OCI-M2 (cell line): ENCODE measurements around the gene TCEA3.

ENCODE experiments used
- DNase-seq: peaks from one replicate; lab custom pipeline; 2025; ENCODE audit not compliant: unreplicated experiment; lab: John Stamatoyannopoulos, UW

The TCEA3 gene

DNA sequence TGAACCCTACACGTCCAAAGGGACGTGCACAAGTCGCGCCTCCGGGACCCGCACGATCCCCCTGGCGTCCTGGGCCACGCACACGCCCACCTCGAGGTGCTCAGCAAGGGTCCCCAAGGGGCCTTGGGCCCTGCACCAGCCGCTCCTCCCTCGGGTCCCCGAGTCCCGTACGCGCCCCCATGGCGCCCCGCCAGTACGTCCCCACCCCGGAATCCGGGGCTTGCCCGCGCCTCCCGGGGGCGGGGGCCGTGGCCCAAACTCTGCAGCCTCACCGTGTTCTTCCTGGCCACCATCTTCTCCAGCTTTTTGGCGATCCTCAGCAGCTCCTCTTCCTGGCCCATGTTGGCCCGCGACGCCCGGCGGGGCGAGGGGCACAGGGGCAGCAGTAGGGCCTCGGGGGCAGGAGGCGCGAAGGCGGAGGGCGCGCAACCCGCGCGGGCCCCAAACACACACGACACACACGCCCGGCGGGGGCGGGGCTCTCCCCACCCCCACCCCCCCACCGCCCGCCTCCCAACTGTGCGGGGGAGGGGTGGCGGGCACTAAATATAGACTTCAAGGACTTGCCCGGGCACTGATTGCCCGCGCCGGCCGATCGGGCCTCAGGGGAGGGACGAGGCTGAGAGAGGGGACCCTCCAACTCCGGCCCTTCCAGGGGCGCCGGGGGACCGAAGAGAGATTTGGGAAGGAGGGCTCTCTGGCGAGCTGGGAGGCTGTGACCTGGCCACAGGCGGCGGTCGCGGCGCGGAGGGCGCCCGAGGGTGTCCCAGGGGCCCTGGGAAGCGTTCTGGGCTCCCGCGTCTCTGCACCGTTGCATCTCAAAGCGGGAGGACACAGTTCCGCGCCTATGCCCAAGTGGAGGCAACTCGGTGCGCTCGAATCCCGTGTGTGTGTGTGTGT, at the start of gene TCEA3:
TSS of gene TCEA3 (minus strand) at position 456 of the 900 bp plus-strand sequence. CDS start at position 341, 115 bp downstream.
- DNase-seq: no peak

DNA sequence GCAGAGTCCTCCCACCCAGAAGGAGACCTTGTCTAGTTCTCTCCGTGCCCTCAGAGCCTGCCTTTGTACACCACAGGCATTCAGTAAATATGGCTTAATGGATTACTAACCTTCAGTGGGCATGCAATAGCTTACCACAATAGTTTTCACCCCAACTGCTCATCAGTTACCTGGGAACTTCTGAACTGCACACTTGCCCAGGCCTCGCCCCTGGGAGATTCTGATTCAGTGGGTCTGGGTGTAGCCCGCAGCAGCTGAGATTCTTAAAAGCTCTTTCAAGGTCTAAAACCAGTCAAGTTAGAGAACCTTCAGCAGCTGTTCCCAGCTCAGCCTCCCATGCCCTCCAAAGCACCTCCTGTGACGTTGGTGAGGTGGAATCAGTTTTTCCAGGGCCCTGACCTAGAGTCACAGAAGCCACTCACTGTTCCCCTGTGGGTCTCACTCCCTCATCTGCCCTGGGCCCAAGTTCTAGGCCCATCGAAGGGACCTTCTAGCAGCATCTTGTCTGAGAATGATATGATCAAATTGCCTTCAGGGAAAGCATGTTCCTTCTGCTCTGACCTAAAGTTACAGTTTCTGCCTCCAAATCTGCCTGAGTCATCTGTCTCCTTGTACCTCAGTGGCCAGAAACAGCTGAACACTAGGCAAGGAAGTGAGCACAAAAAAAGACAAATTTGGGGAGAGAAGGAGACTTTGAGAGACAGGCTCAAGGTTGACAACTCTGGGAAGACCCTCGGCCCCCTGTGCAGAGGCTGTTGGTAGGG, 48.7 kb upstream of the TCEA3 start:
- DNase-seq: no peak

DNA sequence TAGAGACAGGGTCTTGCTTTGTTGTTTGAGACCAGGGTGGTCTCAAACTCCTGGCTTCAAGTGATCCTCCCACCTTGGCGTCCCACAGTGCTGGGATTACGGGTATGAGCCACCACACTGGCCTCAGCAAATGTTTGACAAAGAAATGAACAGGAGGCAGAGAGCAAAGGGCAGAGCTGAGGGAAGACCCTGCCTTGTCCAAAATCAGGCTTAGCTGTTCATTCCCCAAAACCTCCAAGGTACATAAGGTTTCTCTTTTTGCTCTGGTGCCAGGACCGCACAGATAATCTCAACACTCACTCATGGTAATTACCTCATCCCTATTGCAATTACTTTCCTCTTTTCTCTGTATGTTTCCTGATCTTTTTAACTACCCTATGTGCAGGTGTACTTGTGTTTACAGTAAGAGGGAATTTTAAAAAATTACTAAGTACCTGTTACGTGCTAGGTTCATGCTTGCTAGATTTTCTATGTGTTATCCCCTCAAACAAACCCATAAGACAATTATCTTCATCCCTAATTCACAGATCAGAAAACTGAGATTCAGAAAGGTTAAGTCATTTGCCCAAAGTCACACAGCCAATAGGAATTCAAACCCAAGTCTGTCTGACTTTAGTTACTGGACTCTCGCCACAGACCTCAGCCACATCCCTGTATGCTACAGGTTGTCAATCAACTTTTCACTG, 47.9 kb upstream of the TCEA3 start:
- no peak for DNase-seq

DNA sequence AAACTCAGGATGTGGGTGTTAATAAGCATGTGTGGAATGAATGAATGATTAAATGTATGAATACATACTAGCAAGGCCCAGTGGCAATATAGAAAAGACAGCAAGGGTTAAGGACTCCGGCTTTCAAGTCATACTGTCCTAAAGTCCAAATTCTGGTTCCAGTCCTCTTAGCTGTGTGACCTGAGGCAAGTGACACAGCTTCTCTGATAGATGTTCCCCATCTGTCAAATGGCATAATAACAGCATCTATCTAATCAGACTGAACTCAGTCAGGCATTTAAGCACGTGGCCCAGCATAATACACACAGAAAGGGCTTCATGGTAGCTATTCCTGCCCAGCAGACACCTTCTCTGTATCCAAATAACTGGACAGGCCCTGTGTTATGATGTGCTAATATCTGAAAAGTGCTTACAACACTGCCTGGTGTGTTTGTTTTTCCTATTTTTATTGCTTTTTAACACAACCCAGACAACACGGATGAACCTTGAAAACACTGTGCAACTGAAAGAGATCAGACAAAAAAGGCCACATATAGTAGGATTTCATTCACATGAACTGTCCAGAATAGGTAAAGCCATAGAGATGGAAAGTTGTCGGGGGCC, 47.0 kb upstream of the TCEA3 start:
- DNase-seq: no peak

DNA sequence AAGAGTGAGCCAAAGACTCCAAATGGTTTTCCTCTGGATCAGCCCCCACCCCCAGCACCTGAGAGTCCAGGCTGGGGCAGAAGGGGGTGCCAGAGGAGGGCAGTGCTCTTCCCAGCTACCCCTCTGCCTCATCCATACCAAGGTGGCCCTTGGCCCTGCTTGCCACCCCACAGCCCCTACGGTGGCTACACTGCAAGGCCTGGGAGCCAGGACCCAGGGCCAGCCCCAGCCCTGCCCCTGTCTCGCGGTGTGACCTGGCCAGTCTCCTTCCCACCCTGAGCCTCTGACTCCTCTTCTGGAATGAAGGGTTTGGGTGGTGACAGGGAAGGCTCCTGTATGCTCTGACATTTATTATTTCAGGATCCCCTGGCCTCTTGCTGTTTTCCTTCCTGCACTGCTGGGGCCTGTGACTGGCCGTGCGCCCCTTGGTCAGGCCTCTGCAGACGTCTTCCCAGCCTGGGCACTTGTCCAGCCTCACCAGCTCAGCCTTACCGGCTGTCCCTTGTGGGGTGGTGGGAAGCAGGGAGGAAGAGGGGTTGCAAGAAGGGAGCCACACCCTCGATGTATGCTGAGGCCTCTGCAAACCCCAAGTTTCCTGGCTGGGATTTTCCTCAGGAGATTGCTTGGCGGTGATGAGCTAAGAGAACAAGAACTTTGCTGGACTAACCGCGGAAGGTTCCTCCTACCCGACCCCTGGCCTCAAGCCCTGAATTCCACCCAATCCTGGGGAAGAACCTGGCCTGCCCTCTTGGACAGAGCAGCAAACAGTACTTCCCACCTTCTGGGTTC, 45.9 kb upstream of the TCEA3 start:
- no peak for DNase-seq

DNA sequence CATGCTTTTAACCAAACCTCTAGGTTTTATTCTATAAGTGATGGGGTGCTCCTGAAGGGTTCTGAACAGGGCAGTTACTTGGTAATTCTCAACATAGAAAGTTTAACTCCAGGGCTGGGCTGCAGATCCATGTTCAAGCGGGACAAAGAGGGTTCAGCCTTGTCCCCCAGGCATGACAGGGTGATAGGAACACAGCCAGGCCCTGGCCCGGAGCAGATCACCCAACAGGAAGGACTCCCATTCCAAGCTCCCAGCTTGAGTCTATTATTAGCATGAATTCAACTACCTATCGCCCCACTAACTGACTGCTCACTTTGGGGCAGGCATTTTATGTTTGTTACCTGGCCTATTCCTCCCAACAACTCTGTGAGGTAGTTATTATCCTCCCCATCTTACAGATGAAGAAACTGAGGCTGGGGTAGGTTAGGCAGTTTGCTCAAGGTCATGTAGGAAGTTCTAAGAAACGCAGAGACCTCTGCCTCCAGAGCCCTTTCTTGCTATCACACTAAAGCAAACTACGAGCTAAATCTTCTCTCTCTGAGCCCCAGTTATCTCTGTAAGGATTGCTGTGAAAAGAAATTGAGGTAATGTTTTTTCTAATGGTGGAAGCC, 44.9 kb upstream of the TCEA3 start:
- DNase-seq: no peak

DNA sequence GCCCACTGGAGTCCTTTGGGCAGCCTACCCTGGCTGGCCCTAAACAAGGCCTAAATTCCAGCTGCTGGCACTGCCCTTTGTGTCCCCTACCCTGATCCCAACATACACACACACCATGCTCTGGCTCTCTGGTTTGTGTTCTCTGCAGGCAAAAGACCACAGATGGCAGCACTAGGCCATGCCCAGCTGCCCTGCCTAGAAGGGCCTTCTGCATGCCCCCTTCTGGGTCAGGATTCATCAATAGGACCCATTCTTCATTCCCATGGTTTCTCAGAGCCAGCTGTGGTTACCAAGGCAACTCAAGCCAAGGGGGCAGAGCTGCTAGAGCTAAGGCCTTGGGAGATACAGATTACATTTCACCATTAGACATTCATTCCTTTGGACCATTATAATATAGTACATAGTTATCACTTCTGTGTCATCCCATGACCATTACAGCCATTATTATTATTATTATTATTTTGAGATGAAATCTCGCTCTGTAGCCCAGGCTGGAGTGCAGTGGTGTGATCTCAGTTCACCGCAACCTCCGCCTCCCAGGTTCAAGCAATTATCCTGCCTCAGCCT, 42.0 kb upstream of the TCEA3 start:
- DNase-seq: no peak

DNA sequence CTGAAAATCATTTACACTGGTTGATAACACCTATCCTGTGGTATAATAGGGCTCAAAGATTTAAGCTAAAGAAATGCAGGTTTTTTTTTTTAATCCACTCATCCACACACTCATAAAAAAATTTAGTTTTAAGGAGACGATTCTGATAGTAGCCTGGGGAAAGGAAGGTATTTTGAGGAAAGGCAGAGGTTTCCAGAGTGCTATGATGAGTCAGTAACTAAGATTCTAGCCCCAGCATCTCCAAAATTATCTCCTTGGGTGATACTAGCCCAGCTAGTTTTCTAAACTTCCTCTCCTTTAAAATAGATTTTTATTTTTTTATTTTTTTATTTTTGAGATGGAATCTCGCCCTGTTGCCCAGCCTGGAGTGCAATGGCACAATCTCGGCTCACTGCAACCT, 38.7 kb upstream of the TCEA3 start:
- DNase-seq: no peak

DNA sequence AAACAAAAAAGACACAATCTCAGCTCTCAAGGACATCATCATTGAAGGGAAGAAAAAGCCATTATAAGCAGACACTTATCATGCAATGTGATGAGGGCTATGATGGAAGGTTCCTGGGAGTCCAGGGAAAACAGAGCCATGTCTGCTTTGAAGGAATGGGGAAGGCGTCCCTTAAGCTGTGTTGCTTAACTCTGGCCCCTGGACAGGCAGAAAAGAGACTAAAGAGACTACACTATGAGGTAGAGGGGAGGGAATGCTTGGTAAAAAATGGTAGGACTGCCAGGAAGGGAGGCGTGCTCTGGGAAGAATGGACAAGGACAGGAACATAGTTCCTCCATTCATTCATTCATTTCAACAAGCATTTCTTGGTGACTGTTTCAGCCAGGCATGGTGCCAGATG, 38.2 kb upstream of the TCEA3 start:
- DNase-seq: no peak

DNA sequence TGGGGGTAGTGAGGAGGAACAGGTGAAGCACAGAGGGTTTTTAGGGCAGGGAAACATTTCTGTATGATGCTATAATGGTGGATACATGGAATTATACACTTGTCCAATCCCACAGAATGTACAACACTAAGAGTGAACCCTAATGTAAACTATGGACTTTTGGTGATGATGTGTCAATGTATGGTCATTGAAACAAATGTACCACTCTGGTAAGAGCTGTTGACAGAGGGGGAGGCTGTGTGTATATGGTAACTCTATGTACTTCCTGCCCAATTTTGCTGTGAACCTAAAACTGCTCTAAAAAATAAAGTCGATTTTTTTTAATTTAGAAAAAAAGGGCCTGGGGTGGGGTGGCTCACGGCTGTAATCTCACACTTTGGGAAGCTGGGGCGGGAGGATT, 36.5 kb upstream of the TCEA3 start:
- no peak for DNase-seq

DNA sequence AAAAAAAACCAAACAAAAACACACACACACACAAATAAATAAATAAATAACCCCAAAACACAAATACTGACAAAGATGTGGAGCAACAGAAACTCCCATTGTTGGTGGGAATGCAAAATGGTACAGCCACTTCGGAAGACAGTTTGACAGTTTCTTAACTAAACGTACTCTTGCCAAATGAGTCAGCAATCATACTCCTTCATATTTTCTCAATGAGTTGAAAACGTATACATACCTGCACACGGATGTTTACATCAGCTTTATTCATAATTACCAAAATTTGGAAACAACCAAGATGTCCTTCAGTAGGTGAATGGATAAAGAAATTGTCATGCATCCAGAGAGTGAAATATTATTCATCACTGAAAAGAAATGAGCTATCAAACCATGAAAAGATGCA, 36.0 kb upstream of the TCEA3 start:
- no peak for DNase-seq

DNA sequence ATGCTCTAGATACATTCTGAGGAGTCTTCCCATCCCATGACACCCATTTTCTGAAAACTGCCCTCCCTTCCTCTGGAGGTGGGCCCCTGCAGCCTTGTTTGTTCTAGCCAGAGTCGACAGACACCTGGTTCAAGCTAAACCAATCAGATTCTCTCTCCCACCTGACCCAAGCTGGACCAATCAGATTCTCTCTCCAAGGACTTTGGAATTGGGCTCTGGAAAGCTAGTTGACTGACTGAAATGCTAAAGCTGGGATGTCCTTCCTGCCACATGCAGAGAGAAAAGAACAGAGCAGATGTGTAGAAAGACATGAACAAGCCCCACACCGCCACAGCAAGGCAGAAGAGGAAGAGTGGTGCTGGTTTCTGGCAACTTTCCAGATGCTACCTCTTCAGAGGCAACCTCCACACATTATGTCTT, 34.8 kb upstream of the TCEA3 start:
- DNase-seq: no peak

DNA sequence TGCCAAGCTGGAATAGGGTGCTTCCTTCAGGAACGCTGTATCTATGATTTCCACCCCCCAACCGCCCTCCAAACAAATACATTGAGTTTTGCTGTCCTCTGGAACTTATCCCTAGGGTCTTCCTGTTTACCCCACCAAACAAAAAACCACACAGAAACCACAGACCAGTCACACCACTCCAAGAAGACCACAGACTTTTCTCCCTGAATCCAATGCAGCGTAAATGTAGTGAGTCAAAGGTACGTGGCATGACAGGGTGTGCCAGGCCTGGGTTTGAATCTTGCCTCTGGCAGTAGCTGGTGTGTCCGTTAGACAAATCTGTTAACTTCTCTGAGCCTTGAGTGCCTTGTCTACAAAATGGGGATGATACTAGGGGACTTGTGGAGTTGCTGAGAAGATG, 31.7 kb upstream of the TCEA3 start:
- DNase-seq: no peak

DNA sequence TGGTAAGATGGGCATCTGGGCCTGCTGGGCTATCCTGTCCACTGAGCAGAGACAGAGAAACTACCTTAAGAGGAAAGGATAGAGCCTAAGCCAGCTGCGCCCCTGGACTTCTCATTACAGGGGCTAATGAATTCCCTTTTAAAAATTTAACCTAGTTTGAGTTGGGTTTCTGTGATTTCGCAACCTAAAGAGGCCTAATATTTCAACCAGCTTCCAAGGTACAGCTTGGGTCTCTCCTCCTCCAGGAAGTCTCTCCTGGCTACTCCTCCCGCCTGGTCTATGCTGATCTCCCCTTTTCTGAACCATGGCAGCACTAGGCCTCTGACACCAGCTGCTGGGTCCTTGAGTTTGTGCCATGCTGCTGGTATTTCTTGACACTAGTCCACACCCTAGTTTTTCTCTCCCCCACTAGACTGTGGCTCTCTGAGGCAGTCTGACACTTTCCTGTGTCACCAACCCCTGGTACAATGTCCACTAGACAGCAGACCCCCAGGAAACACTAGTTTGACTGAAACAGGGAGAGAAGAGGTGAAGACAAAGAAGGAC, 29.0 kb upstream of the TCEA3 start:
- no peak for DNase-seq

DNA sequence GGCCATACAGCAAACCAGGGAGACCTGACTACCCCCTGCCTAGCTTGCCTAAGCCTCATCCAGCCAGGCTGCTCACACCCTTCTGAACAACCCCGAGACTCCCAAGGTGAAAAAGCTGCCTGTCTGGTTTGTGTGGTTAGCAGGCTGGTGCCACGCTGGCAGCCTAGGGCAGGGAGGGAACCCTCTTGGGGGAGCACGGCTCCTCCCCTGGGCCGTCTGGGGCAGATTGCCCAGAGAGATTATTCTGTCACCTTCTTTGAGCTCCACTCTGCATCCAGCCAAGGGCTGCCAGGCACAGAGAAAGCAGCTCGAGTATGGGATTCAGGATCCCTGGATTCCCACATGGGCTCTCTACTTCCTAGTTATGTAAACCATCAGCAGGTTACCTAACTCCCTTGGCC, 27.5 kb upstream of the TCEA3 start:
- no peak for DNase-seq

DNA sequence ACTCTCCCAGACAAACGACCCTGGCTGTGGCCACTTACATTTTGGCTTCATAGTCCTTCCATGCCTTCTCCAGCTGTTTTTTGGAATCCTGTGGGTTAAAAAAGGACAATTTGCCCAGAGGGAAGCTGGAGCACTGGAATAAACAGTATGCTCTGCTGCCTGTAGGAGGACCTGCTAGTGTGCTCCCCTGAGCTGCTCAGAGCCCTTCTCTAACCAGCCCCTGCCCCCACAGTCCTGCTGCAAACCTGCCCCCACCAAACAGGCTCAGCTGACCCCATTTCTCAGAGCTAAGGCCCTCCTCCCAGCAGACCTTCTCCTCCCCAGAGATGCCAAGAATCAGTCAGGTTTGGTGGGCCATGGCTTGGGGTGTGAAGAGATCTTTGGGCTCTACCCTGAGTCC, 26.9 kb upstream of the TCEA3 start:
- no peak for DNase-seq

DNA sequence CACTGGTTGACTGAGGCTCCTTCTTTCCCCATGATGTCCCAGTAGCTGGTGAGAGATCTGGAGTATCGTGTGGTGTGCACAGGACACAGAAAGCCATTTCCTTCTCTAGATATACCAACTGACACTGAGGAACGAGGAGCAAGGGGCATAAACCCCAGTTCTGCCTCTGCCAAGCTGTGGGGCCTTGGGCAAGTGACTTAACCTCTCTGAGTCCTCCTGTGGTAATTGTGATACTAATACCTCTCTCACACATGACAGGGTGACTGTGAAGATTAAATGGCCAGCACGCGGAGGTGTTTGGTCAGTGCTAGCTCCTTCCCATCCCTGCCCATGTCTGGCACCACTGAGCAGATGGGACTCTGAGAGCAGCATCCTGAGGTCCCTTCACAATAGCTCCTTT, 26.3 kb upstream of the TCEA3 start:
- no peak for DNase-seq

DNA sequence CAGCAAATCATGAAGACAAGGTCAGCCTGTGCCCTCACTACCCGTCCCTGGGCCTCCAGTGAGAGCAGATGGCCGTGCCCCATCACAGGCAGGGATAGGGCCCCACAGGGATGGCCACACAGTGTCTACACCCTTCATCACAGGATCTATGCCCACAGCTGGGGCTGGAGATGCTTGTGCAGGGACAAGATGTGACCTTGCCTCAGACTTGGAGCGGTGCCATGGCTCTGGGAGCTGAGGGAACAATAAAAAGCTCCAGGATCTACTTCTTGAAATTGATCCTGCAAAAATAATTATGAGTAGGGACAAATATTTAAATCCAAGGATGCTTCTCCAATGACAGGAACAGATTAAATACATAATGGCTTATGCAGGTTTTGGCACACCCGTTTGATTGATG, 25.4 kb upstream of the TCEA3 start:
- no peak for DNase-seq

DNA sequence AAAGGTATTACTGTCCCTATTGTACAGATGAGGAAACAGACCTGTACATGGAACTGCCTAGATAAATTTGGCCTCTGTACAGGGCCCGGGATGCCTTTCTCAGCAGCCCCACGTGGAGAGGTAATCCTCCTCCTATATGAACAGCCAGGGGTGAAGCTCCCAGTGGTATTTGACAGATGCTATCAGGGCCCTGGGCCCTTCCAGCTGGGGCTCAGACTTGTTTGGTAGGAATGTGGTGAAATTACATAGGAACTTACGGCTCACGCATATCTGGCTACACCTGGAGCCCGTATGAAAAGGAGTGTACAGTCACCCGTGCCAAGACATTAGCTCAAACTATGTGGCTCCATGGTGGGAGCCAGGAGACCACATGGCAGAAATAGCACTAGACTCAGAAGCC, 24.8 kb upstream of the TCEA3 start:
- DNase-seq: no peak

DNA sequence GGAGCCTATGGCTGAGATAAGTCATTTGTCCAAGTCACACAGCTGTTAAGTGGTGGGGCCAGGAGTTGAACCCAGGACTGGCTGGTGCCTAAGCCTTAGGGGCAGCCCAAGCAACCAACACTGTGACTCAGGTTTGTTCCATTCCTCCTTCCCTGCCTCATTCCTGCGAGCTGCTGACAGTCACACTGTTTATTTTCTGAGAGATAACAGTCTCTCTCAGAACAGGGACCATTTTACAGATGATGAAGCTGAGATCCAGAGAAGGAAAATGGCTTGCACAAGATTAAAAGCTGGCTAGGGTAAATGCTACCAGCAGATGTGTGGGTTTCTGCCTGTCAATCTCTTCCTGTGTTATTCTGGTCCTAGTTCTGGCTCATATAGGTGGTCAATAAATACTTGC, 24.3 kb upstream of the TCEA3 start:
- no peak for DNase-seq
